NCI-H1694 (cell line): ENCODE results near the gene HYDIN.

ENCODE experiments used
- DNase-seq: peaks from one replicate; lab custom pipeline; 2025; lab: John Stamatoyannopoulos, UW

The HYDIN gene

DNA sequence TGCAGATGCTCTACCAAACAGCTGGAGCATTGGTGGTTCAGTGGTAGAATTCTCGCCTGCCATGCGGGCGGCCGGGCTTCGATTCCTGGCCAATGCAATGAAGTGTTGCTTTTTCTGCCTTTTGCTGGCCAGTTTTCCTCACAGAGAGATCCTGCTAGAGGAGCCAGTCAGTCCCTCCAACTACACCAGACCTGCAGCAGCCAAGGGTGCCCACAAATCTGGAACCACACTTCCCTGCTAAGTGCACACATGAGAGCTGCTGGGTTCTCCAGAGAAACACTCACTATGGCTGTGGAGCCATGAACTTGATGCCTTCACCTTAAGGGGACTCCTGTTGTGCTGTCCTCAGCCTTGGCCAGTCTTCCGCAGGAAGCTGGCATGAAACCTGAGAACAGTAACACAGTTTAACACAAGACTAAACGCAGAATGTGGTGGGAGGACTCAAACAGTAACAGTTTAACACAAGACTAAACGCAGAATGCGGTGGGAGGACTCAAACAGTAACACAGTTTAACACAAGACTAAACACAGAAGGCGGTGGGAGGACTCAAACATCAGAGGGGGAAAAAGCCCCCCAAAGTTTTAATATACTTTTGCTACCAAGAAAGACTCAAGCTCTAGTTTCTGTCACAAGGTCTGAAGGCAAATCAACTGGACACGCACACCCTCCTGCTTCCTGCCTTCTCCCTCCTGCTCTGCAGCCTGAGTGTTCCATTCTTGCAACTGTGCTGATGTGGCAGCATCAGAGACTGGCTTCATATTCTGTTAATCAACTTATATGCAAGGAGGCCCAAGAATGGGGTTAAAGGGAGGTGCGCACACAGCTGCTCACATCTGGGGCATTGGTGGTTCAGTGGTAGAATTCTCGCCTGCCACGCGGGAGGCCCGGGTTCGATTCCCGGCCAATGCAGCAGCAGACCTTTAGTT lies 441.6 kb downstream of the HYDIN start:
- no peak for DNase-seq

GRCh38 chr16:70786020-70786755 lies 444.3 kb downstream of the HYDIN start:
- DNase-seq = no peak

GRCh38 chr16:70784692-70785555 lies 445.6 kb downstream of the HYDIN start:
- DNase-seq = no peak

DNA sequence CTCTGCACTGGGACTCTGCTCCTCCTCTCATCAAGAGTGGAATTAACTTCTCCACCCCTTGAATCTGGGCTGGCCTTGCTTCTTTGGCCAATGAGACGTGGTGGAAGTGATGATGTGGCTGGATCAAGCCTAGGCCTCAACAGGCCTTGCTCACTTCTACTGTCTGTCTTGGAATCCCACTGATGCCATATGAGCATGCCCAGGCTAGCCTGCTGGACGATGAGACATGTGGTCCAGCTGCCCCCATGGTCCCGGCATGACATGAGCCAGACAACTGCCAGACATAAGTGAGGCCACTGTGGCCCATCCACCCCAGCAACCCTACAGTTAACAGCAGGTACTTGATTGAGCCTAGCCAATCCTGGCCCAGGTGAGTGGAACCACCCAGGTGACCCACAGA lies 448.3 kb downstream of the HYDIN start:
- no peak for DNase-seq

DNA sequence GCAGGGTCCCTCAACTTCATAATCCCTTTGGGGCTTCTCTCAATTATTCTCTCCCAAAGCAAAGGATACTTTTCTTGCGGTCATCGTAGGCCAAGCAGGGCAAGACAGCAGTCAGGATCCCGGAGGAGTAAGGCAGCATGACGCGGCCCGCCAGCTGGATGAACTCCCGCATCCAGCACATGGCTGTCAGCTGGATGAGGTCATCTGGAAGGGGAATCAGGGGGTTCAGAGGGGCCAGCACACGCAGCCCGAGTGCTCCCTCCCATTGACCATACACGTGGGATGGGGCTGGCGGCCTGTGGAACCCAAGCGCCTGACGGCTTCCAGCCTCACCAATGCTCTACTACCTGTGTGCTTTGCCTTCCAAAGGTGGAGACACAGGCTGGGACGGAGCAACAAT lies 448.7 kb downstream of the HYDIN start:
- DNase-seq = no peak

DNA sequence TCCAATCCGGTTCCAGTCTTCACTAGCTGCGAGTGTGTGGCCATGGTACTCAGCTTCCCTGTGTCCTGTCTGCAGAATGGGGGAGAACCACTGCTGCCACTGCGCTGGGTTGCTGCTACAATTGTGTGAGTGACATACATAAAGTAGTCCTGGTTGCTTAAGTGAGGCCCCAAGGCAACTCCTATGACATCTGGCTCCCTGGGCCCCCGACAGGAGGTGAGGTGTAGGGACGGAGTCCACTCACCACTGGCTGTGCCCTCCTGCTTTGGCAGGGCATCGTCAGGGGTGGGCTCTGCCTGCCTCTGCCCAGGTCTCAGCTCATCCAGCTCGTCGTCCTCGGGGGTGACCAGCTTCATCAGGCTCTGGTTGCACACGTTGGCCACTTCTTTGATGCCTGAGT lies 450.0 kb downstream of the HYDIN start:
- DNase-seq = no peak

DNA sequence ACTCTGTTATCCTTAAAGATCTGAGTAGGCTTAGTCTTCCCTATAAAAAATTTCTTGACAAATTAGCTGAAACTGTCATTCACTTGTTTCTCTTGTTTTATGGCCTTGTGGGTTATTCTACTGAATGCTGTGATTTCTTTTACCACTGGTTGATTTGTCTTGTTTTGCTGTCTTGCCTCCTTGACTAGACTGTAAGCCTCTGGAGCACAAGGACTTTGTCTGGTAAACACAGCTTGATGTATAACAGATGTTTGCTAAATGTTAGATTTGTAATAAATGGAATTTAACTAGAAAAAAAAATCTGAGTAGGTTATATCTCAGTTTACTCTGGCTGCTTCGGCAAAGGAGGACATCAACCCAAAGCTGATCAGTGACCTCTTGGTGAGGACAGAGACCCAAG lies 451.2 kb downstream of the HYDIN start:
- no peak for DNase-seq

DNA sequence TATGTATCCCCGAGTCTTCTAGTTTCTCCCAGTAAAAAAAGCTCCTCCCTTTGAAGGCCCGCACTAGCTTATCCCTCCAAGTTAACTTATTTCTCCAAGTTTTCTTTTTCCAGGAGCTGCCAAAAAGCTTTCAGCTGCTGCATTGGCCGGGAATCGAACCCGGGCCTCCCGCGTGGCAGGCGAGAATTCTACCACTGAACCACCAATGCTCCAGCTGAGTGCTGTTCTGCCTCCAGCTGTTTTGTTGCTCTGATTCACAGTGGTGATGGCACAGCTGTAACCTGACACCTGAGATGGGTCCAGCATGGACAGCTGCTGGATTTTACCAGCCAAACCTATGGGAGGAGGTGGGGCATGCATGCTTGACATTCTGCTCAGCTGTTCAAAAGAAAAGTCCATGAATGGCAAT lies 451.6 kb downstream of the HYDIN start:
- DNase-seq = no peak

DNA sequence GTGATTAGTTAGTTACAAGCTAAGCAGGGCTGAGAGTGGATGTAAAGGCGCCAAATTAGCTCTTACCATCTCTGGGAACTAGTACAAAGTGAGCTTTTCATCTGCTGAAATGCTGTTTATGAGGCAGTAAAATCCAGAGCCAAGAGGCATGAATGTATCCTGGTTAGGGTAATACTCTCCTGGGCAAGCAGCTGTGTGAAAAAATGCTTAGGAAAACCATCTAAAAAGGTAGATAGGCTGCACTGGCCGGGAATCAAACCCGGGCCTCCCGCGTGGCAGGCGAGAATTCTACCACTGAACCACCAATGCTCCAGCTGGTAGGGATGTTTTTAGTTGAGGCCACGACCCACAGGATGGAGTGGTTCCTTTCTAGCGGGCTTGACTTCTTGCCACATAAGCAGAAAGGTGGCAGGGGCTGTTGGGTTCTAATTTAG lies 452.5 kb downstream of the HYDIN start:
- no peak for DNase-seq

DNA sequence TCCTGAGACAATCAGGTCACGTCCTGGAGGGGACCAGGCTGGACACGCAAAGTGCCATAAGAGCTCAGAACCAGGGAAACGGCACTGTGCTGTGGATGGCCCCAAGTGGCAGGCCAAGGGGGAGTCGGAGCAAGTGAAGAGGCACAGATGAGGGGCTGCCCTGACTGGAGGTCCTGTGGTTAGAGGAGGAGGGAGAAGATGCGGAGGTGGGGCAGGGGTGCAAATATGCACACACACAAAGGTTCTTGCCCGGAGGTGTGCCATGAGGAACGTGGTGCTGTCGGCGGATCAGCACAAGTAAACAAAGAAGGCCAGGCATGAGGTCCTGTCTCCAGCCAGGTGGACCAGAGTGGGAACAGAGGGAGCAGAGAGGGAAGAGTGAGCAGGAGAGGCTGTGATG lies 453.0 kb downstream of the HYDIN start:
- DNase-seq = no peak

DNA sequence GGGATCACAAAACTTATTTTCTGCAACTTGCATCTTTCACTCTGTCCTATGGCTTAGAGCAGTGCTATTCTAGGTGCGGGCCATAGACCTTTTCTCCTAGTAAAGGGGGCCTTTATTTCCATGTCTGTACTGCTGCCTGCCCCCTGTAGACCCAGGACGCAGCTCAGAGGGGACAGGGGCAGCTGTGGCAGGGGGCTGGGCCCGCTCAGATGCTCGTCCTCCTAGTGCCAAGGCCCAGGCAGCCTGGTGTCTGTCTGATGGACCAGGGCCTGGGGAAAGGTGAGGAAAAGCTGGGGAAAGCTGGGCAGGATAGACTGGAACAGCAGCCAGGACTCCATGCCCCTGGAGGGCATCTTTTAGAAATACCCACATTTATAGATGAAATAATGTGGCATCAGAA lies 455.1 kb downstream of the HYDIN start:
- DNase-seq = no peak

GRCh38 chr16:70774261-70774660 lies 456.3 kb downstream of the HYDIN start:
- DNase-seq = no peak

DNA sequence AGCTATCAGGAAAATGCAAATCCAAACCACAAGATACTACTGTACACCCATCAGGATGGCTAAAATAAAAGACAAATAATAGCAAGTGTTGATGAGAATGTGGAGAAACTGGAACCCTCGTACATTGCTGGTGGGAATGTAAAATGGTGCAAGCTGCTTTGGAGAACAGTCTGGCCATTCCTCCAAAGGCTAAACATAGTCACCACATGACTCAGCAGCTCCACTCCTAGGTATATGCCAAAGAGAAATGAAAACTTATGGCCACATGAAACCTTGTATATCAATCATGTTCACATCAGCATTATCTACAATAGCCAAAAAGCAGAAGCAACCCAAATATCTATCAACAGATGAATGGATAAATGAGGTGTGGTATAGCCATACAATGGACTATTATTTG lies 458.0 kb downstream of the HYDIN start:
- DNase-seq = no peak

GRCh38 chr16:70770626-70771552 lies 459.6 kb downstream of the HYDIN start:
- peak; percentile 22 for DNase-seq

GRCh38 chr16:70770291-70770625 lies 460.3 kb downstream of the HYDIN start:
- DNase-seq = no peak

GRCh38 chr16:70769761-70770160 lies 460.8 kb downstream of the HYDIN start:
- DNase-seq = no peak

DNA sequence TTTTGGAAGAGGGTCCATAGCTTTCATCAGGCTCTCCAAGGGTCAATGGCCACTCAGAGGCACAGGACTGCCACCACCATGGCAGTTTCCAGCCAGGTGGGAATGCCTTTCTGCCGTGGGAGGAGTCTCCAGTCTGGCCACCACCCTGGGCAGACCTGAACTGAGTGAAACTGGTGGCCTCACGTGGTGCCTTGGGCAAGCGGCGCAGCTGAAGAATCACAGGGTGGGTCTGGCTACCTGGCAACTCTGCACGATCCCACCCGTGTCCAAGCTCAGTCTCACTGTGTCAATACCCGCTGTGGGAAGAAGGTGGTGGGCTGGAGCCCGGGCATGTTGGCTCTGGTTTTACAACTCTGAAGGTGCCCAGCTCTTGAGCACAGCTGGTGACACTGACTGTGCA lies 461.4 kb downstream of the HYDIN start:
- DNase-seq = no peak

DNA sequence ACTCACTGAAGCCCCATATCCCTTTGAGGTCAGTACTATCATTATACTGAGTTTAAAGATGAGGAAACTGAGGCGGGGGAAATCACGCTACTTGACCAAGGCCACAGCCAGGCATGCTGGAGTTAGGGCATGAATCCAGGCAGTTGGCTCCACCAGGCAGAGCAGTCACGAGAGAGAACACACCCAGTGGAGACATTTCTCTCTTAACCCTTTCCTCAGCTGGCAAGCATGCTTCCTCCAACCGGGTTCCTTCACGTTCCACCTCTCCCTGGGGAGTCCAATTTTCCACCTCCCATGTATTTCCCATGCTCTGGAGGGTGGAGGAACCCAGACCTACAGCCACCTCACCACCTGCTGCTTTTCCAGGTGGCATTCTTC lies 462.3 kb downstream of the HYDIN start:
- DNase-seq = no peak

DNA sequence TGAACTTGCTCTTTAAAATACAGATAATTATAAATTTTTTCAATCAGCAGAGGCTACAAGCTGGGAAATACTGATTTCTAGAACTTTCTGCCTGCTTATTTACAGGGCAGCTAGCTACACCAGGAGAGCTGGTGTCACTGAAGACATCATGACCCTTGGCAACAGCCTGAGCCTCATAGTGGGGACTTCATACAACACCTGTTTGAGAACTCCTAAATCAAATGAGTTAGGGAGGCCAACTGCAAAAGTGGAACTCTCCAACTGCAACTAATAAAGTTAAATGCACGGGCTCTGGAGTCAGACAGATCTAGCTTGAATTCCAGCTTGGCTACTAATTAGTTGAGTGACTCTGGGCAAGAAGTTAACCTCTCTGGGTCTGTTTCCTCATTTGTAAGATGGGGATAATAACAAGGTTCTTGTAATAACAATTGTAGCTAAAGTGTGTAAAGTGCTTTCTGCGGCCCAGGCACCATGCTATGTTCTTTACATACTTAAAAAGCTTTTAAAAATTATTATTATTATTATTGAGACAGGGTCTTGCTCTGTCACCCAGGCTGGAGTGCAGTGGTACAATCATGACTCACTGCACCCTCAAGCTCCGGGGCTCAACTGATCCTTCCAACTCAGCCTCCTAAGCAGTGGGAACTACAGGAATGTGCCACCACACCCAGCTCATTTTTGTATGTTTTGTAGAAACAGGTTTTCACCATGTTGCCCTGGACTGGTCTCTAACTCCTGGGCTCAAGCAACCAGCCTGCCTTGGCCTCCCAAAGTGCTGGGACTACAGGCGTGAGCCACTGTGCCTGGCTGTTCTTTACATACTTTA lies 462.9 kb downstream of the HYDIN start:
- DNase-seq = no peak

- no peak for DNase-seq
These were observed 463.9 kb downstream of the HYDIN start for GRCh38 chr16:70766658-70767057.

GRCh38 chr16:70766176-70766575 lies 464.3 kb downstream of the HYDIN start:
- DNase-seq = no peak
